Measurements from ENCODE around the gene CHTF18. TPM values are rescaled to one million over a fixed set of nuclear protein-coding genes. Genes with fewer than 3 reads are reported as not detected.

The CHTF18 gene
- total and polyA plus RNA-seq, 10 of the 15 experiments (the other 5 are each of a cell fraction or from before 2014, with no cell fraction given) = 1.6 to 87.8 (median 19.4) TPM

- TF ChIP-seq PKNOX1 (IDR thresholded peaks at IDR 0.05) (peak; percentile 92), SUPT20H (IDR thresholded peaks at IDR 0.05; ENCODE audit: borderline replicate concordance, control insufficient read depth, low read depth, low read length) (no peak)
These were observed 19.1 kb downstream of the CHTF18 start (continued) for GRCh38 chr16:807347-808084.

GRCh38 chr16:808085-808386, 19.6 kb downstream of the CHTF18 start:
- no peak for DNase-seq (ENCODE audit: low read depth, low spot score)
- H3K79me2 ChIP-seq (ENCODE audit: control insufficient read depth, insufficient read depth, low read length) = peaks cover 6% of the 10 kb centered on the region
- ATAC-seq = no peak
- no peak for FAIRE-seq
- TF ChIP-seq MTA2 (IDR thresholded peaks at IDR 0.05; ENCODE audit: low read depth) (no peak; the same call in 1 of the 2 replicates), MLLT1 (IDR thresholded peaks at IDR 0.05) (peak; percentile 96)
- peak overlapping the region; percentile 84 for H3K4me3 ChIP-seq
- RAD21 ChIA-PET (ENCODE audit: unreplicated experiment) = no interaction called here
- peak overlapping the region; percentile 68 for H3K9ac ChIP-seq (ENCODE audit: control insufficient read depth, insufficient read depth, low read length)
- H3K27ac ChIP-seq (ENCODE audit: control insufficient read depth, insufficient read depth) = no peak overlapping the region; the same call in 1 of the 2 replicates
- no peaks in the 10 kb centered on the region; the same call in 1 of the 2 replicates for H3K4me1 ChIP-seq (ENCODE audit: control insufficient read depth, insufficient read depth, low read length)
- H3K4me2 ChIP-seq (ENCODE audit: control insufficient read depth, insufficient read depth) = peak overlapping the region; percentile 89
- no peaks in the 10 kb centered on the region for H4K20me1 ChIP-seq (ENCODE audit: control insufficient read depth, insufficient read depth)
- H2AFZ ChIP-seq (ENCODE audit: control insufficient read depth, low read depth, low read length) = peak overlapping the region; percentile 95
- 28% methylated on average over 16 of the region's 19 CpGs for WGBS (ENCODE audit: insufficient coverage, insufficient replicate concordance, low lambda C conversion rate, missing lambda C conversion rate)
- in situ Hi-C loops (cut with MboI) (no loop called here), intact Hi-C loops (cut with micrococcal nuclease; ENCODE audit: unreplicated experiment) (no loop called here)
- BruUV-seq (replicated peaks) = no TSS peak
- CTCF ChIA-PET = no interaction called here
- SMC1A ChIA-PET (ENCODE audit: uncharacterized antibody, unreplicated experiment) = no interaction called here
- no peaks in the 10 kb centered on the region for H3K27me3 ChIP-seq (replicated peaks in 1 of 2; ENCODE audit: control insufficient read depth in 2 of 2, insufficient read depth in 2 of 2, low read length in 1 of 2)
- H3K9me3 ChIP-seq (replicated peaks; ENCODE audit: control insufficient read depth, insufficient read depth, low read length) = no peaks in the 10 kb centered on the region; the same call in 2 of the 3 replicates
- POLR2A ChIA-PET = no interaction called here
- H3K36me3 ChIP-seq (ENCODE audit: control insufficient read depth in 2 of 2, insufficient read depth in 2 of 2, low read length in 1 of 2) = no peaks in the 10 kb centered on the region

Data from GM12878 (cell line).